LNCAP (cell line): ENCODE data around the gene ZNF831.

Experiments
- CTCF ChIP-seq: fragments of 450-650 bp; IDR thresholded peaks from 2 replicates; pipeline ENCODE4 v1.5.1; 2017; ENCODE audit warnings: mild to moderate bottlenecking

Gene ZNF831

DNA sequence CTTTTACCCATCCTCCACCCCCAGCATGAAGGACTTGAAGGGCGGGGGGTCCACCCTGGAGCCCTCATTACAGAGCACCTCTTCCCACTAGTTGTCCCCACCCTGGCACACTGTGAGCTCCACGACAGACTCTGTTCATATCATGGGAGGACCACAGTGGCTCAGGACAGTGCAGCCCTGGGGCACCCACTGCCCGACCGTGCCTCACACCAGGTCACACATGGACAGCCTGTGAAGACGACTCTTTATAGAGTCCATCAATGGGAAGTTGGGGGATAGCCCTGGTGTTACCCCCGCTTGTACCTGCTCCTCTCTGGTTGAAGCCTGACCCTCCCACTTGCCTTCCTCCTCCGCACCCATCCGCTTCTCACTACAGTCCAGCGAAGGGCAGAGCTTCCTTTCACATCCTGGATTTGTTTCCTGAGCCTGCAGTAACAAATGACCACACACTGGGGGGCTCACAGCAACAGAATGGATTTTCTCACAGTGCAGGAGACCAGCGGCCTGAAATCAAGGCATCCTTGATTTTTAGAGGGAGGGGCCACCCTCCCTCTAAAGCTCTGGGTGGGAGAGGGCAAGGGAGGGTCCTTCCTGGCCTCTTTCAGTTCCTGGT, 15.5 kb downstream of the ZNF831 start:
- TF ChIP-seq CTCF, result no peak

DNA sequence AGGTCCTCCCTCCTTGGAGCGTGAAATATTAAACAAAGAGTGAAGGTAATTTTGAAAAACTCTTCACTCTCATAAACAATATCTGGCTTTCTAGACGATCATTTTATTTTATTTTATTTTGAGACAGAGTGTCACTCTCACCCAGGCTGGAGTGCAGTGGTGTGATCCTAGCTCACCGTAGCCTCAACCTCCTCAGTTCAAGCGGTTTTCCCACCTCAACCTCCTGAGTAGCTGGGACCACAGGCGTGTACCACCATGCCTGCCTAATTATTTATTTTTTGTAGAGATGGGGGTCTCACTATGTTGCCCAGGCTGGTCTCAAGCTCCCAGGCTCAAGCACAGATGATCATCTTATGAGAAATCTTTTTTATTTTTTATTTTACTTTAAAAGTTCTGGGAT, 16.4 kb downstream of the ZNF831 start:
- TF ChIP-seq CTCF, result no peak

DNA sequence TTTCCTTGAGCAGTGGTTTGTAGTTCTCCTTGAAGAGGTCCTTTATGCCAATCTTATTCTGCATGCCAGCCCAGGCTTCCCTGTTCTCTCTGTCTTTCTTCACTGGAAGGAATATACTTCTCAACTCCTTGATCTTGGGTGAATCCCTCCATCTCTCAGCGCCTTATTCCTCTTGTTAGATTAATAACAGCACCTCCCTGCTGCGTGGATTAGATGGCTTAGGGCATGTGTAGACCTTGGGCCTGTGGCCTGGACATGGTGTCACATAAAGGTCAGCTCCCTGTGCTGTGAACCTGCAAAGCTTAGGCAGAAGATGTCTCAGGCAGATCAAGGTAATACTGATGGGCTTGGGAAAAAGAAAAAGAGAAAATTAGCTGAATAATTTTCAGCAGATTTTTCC, 18.3 kb downstream of the ZNF831 start:
- no peak for TF ChIP-seq CTCF

DNA sequence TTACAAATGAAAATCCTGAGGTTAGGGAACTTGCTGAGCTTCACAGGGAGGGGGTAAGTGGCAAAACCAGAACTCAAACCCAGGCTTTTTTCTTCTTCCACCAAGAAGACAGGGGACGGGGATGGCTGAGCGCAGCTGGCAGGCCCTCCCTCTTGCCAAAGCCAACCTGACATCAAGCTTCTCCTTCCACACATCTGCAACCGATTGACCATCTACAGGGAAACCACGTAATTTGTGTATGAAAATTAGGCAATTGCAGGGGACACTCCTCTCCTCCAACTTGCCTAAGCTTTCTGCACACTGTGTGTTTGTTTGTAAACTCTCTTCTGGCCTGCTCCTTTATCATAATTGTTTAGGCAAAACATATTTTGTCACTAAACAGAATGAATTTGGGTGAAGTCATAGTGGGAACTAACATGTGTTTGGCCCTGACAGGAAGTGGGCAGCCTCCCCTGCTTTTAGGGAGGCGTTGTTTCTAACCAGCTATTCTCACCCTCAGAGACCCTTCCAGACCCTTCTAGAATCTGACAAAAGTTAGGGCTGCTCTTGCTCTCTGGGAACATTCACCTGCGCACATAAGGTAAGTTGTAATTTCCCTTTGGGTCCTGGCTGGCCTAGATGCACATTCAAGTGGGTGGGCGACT, 18.9 kb downstream of the ZNF831 start:
- no peak for TF ChIP-seq CTCF

DNA sequence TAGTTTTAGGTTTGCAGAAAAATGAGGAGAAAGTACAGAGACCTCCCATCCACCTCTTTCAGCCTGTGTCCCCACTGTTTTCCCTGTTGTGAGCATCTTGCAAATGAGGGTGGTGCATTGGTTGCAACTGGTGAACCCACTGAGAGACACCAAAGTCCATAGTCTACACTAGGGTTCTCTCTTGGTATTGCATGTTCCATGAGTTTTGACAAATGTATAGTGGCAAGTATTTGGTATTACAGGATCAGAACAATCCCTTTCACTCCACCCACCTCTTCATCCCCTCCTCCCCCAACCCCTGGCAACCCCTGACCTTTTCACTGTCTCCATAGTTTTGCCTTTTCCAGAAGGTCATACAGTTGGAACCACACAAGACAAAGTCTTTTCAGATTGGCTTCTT, 20.1 kb downstream of the ZNF831 start:
- no peak for TF ChIP-seq CTCF

- no peak for TF ChIP-seq CTCF
These were observed 21.3 kb downstream of the ZNF831 start for GRCh38 chr20:59184880-59185447.

DNA sequence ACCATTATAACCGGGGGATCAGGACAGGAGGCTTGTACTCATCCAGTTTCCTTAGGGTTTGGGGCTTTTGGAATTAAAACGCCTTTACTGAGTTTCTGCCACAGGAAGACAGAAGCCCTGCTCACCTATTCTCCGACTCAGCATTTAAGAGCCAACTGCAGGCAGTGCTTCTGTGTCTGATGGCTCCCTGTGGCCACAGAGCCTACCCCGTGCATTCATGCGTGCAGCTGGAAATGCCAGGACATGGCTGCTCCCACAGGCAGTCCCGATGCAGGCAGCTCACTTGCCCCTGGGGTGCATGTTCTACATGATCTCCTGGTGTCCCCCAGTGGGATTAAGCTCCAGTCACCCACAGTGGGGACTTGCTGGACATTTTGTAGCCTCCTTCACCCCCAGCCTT, 22.2 kb downstream of the ZNF831 start:
- no peak for TF ChIP-seq CTCF
